ENCODE data around the gene MTCH1.
"Not testable (repeated sequence)": the region's sequence is repeated elsewhere in the genome, so short reads cannot be mapped to it uniquely, and the experiment has no call there.

Gene MTCH1

DNA sequence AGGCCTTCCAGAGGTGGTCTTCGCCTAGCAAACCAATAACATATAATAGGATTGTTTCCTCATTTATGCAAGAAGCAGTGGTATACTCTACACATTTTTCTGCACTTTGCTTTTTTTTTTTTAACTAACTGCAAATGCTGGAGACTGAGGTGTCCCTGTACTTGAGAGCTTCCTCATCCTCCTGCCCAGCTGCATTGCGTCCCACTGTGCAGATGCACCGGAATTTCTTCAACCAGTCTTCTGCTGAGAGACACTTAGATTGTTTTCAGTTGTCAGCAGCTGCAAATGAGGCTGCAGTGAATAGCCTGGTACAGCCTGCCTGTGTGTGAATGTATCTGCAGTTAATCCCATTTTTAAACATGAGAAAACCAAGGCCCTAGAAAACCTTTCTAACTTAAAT lies 31.0 kb upstream of the MTCH1 start:
- DNase-seq = no peak

DNA sequence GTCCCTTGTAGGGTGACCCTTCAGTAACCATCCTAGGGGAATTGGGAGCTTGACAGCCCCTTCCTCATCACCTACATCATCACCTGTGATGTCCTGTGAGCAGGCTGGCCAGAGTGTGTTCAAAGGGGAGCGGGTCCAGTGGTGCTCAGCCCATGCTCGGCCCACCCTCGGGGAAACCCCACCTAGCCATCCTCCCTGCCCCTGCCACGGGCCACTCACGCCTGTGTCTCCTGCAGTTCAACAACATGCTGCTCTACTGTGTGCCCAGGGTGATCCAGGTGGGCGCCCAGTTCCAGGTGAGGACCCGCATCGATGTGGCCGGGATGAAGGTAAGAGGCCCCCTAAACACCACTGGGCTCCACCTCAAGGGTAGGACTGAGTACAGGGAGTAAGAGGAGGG lies 29.5 kb upstream of the MTCH1 start:
- DNase-seq = no peak

DNA sequence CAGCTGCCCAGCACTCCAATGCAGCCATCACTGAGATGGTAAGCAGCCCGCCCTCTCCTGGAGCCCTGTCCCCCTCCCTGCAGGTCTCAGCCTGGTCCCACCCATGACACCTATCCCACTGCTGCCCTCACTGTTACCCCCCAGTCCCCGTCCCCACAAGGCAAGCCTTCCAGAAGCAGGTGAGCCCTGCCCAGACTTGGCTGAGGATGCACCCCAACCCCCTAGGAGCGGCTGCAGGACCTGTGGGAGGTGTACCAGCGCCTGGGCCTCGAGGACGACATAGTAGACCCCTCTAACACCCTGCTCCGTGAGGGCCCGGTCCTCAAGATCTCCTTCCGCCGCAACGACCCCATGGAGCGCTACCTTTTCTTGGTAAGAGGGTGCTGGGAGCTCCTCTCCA lies 28.7 kb upstream of the MTCH1 start:
- no peak for DNase-seq

DNA sequence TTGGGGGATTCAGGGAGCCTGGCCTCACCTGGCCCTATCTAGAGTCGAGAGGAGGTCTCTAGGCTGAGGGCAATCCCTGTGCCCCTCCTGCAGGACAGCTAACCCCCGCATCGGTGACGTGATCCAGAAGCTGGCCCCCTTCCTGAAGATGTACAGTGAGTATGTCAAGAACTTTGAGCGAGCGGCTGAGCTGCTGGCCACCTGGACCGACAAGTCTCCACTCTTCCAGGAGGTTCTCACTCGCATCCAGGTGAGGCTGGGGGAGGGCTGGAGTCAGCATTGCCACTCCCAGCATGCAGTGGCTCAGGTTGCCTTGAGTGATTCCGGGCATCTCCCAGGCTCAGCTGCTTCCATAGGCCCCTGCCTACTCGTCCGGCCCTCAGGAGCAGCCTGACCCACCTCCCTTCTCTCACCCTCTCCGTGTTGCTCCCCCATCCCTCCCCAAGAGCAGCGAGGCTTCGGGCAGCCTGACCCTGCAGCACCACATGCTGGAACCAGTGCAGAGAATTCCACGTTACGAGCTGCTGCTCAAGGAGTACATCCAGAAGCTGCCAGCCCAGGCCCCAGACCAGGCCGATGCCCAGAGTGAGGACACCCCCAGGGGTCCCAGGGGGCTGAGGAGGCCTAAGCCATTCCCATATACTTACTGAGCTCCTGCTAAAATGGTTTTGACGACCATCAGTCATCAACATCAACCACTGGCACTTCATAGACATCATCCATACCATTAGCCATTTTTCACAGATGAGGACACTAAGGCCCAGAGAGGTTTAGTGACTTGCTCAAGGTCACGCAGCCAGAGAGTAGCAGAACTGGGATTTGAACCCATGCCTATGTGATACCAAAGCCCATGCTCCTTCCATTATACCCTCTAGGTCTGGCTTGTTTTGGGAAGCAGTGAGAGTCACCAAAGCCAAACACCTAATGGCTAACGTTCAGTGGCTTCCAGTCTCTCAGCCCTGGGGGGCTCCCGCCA lies 27.8 kb upstream of the MTCH1 start:
- DNase-seq = no peak

DNA sequence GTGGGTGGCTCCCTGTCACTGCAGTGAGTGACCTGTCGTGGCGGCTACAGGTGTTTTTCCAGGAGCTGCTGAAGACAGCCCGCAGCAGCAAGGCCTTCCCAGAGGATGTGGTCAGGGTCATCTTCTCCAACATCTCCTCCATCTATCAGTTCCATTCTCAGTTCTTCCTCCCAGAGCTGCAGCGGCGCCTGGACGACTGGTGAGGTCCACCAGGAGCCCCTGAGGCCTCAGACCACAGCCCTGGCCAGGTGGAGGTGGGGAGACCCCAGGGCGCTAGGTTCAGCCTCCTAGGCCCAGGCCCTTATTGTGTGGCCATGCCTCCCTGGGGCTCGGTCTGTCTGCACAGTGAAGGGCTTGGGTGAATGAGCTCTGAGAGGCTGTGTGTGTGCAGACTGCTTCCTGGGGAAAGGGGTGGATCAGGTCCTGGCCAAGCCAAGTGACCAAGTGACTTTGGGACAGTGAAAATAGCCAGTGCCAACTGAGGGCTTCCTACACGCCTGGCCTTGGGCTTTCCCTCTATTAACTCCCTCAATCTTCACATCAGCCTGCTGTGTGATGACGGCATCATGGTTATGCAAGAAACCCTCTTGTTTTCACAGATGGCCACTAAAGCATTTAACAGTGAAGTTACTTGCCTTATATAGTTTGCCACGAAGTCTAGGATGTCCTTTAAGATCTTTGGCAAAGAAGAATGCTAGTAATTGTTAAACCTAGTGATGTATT lies 25.8 kb upstream of the MTCH1 start:
- no peak for DNase-seq

DNA sequence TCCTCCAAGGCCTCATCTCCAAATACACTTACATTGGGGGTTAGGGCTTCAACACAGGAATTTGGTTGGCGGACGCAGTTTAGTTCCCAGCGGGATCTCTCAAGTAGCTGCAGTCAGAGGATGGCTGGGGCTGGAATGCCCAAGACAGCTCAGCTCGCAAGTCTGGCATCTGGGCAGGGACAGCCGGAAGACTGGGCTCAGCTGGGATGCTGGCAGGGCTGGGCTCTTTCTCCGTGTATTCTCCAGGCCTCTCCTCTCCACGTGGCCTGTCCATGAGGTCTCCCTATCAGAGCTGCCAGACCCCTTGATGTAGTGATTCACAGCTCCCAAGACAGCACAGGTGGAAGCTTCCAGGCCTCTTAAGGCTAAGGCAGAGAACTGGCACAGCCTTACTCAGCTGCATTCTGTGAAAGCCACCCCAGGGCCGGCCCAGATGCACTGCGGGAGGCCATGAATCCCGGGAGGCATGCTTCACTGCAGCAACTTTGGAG lies 24.5 kb upstream of the MTCH1 start:
- DNase-seq = no peak

DNA sequence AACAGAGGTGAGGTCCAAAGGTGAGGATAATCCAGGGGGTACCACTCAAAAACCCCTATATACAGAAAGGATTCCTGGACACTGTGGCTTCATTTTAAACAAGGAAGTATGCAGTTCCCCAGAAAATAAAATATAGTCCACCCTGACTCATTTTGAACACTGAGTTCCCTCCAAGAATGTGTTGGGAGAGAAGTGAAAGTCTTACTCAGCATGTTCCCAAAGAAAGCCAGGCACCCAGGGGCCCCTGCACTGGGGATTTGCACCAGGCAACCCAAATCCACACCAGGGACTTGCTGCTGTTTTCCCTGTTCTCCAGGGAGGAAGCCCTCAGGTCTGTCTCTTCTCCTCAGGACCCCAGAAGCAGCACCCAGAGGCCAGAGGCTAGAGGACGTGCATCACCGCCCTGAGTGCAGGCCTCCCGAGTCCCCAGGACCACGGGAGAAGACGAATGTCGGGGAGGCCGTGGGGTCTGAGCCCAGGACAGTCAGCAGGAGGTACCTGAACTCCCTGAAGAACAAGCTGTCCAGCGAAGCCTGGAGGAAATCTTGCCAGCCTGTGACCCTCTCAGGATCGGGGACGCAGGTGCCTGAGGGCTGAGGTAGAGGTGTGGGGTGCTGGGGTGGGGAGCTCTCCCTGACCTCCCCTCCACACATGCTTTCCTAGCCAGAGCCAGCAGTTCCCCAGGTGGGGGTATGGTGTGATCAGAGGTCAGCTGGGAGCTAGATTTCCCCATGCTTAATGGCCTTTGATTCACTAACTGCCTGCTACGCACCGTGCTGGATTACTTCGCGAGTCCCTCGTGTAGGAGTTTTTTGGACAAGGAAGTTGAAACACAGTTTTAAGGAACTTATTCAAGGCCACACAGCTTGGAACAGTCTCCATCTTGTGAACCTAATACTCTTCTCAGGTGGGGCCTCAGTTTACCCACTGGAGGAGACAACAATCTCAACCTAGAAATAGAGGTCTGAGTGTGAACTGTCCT lies 22.8 kb upstream of the MTCH1 start:
- DNase-seq = no peak

DNA sequence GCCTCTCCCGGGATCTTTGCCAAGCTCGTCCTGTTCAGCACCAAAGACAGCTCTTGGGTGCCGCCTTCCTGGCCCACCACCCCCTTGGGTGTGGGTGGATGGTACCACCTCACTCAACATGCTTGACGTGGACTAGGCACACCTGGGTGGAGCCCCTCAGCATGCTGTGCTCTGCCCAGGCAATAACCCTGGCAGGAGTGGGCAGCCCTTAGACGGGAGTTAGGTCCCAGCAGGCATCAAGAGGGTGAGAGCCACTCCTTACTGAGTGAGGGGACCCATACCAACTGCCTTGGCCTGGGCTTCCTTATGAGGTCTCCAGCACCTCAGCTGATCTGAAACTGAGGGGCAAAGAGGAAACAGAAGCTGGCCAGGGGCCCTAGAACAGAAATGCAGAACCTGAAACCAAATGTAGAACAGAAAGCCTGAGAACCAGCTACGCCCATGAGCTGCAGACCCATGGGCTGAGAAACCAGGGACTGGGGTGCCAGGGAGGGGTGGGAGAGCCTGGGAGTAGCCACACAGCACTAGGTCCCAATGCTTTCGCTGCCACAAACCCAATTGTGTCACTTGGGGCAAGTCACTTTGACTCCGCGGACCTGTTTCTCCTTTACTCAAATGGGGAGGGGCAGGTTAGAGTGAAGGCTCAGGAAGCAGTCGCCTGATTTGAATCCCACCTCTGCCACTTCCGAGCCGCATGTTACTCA lies 21.5 kb upstream of the MTCH1 start:
- DNase-seq = no peak

DNA sequence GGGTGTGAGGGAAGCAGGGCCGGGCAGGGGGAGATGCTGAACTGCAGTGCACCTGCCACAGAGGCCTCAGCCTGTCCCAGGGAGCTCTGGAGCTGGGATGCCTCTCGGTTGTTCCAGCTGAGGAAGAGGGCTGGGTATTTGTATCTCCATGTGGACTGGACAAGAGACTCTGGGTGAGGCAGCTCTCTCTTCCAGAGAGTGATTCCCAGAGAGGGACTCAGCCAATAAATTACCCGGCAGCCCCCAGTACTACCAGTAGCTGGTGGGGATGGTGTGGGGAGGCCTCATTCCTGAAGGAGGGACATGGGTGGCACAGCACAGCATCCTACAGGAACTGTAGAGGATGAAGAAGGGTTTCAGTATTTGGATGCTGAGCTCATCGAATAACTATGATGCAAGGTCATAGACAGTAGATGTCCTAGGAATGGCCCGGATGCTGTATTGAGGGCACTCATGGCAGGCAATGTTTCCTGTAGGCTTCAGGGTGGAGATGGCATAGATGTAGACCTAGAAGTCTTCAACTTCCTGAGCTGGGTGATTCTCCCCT lies 20.9 kb upstream of the MTCH1 start:
- no peak for DNase-seq

DNA sequence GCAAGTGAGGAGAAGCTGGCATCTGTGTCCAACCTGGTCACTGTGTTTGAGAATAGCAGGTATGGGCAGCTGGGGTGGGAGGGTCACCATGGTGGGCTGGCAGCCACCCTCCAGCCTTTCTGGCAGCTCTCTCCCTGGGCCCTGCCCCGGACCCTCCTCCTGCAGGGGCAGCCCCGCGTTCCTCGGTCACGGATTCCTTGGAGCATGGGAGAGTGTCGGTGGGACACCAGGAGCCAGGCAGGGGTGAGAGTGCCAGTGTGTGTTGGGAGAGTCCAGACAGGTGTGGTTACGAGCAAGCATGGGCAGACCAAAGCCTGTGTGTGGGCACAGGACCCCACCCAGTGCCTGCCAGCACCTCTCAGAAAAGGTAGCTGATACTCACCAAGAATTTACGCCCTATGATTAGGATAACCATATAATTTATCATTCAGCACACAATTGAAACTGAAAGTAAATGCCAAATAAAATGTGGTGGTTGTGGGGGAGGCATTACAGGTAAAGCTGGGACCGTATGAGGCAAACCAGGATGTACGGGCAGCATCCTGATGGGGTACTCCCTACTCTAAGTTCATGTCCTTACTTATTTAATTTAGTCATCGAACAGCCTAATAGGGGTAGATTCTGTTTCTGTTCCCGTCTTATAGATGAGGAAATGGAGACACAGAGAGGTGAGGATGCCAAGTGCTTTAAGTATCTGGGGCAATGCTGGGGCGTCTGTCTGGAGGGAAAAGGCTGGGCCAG lies 20.0 kb upstream of the MTCH1 start:
- DNase-seq = no peak

DNA sequence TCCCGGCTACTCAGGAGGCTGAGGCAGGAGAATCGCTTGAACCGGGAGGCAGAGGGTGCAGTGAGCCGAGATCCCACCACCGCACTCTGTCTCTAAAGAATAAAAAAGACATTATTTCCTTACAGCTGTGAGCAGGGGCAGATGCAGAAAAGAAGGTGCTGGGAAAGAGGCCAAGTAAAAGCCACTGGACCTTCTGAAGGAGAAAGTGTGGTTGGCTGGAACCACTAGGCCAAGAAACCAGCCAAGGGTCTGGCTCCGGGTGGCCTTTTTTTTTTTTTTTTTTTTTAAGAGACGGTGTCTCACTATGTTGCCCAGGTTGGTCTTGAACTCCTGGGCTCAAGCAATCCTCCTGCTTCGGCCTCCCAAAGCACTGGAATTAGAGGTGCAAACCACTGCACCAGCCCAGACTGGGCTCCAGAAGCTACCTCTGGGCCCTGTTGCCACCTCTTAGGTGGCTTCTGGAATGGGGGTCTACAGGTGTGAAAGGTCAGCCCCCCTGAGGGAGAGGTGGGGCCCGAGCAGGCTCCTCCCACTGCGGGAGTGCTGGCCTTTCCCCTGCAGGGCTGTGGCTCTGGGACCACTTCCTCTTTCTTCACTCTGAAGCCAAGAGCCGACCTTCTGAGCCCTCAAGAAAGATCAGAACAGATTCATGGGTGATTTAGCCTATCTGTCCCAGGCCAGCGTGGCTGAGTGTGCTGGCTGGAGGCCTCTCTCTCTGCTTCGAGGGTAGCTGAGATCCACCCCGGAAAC lies 19.2 kb upstream of the MTCH1 start, which contains the start of gene FGD2:
FGD2 (plus strand) TSS at position 595 of the 750 bp plus-strand sequence. CDS start 163 bp downstream, outside the sequence.
- DNase-seq = no peak

DNA sequence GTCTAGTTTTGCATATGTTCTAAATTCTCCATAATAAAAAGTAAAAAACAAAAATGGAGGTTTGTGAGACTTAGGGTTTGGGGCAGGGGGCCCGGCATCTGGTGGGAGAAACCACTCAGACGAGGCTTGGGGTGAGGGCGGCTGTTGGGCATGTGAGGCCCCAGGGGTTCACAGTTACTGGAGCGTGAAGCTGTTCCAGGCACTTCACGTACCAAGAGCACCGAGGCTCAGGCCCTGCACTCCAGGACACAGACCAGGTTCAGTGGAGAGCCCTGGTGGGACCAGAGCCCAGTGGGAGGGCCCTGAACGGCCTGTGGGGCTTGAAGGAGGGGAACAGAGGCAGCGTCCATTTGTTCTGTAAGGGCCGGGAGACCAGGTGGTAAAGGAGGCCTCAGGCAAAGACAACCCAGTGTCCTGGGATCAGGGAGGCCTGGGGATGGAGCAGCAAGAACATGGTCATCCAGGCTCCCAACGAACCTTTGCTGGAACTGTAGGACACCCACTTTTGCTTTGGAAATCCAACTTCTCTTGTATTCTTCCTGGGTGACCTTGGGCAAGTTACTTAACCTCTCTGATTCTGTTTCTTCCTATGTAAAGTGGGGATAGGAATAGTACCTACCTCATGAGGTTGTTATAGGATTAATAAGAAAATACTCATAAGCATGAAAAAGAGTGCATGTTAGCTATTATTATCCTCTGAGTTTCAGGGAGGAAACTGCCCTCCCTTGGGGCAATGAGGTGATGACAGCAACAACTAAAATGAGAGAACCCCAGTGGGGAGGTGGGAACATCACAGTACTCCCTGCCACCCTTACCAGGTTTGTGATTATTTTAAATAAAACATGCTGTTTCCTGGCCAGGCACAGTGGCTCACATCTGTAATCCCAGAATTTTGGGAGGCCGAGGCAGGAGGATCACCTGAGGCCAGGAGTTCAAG lies 18.3 kb upstream of the MTCH1 start:
- no peak for DNase-seq

DNA sequence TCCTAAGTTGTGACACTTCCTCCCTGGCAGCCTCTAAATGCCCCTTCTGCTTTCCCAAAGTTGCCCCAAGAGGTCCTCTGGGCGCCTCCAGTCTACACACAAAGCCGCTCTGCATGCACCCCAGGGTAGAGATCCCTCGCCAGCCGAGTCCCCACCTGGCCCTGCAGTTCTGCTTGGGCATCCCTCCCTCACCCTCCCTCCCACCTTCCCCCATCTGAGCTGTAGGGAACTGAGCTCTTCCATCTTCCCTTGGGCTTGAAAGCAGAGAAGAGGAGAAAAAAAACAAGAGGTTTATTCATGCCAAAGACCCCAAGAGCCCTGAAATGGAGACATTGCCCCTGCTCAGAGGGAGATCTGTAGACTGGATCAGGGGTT lies 13.7 kb upstream of the MTCH1 start:
- DNase-seq = no peak

DNA sequence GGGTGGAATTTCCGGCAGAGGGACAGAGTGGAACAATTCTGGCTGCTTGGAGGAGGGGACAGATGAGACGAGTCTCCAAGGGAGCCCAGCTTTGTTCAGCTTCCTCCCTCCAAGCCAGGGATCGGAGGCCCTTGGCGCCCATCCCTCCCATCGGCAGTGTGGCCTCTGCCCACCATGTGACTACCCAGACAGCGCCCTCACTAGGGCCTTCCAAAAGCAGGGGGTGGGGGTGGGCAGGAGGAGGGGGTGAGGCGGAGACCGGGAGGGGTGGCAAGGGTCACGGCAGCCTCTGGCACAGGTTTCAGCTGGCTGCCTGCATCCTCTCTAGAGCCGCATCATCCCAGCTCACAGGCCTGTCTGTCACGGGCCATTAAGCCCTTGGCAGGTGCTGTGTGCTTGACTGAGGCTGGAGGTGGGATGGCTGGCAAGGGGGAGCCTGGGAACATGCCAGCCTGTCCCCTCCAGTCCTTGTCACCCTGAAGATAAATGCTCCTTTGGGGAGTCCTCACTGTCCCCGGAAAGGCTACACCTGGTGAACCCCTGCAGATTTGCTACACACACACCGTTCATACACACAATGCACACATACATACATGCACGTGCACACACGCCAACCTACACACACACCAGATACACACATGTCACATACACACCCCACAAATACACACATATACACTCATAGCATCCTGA lies 13.2 kb upstream of the MTCH1 start:
- no peak for DNase-seq

DNA sequence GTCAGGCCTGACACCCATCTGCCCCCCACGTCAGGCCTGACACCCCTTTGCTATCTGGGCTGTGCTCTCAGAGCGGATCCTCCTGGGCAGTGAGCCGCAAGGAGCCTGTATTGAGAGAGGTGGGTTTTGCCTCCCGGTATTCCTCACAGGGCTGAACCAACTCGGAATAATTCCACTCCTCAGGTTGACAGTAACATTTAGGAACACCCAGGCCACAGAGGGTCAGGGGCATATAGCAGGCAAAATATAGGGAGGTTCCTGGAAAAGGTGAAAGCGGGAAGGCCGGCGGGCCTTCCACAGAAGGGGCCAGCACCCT lies 12.7 kb upstream of the MTCH1 start:
- no peak for DNase-seq

DNA sequence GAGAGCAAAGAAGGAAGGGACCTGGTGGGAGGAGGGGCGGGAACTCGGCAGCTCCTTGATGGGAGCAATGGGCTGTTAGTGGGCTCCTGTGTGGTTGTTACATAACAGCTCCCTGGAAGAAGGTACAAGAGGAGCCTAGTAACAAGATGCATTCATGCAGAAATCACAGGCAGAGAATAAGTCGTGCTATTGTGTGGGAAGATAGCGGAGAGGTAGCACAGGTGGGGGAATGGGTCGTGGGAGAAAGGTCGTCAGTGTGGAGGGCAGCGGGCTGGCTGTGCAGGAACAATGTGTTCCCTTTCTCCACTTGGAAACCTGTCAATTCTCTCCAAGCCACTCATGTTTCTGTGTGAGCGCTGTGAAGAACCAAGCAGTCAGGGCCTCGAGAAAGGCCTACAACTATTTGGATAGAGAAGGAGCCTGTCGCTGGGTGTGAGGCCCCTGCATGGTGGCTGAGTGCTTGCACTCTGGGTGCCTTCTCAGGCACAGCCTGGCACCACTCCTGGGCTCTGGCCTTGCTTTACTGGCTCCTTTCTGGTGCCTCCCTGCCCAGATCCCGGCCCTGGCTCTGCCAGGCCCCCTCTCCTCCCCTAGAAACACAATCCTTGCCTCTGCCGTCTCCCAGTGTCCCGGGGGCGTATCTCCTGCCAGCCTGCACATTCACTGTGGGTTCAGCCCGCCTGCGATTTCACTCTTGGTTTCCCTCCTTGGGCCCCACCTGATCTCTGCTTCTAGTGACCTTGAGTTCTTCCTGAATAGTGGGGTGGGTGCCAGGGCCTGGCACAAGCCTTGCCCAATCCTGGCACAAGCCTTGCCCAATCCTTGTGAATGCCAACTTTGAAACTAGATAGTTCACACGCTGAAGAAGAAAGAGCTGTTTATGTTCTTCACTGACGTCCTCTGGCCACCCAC lies 12.1 kb upstream of the MTCH1 start:
- DNase-seq = no peak

DNA sequence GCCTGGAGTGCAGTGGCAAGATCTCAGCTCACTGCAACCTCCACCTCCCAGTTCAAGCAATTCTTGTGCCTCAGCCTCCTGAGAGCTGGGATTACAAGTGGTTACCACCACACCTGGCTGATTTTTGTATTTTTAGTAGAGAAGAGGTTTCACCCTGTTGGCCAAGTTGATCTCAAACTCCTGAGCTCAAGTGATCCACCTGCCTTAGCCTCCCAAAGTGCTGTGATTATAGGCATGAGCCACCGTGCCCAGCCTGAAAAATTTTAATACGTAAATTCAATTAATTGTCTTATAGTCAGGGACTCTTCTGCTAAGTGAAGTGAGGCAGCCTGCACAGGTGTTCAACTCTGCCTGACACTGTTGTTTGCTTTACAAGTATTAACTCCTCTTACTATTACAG lies 4.4 kb upstream of the MTCH1 start:
- DNase-seq = not testable (repeated sequence)
